SK-N-SH (cell line): ENCODE results near the gene ALDH1L1. TPM values are rescaled to one million over a fixed set of nuclear protein-coding genes. Genes with fewer than 3 reads are reported as not detected.

ENCODE experiments used
- CTCF ChIA-PET: fragments of 300-600, 350-600 bp; formaldehyde crosslinking; extraction: SDS; loops from one replicate; lab custom pipeline; 2021; lab: Yijun Ruan, JAX
- POLR2A ChIA-PET: fragments of 350-600 bp; sonication (Branson Sonifier 250); formaldehyde crosslinking; extraction: SDS; loops from one replicate; lab custom pipeline; 2020; ENCODE audit warnings: antibody characterized with exemption, inconsistent platforms; lab: Yijun Ruan, JAX
- DNase-seq: peaks from one replicate; pipeline ENCODE4 v3.0.0; 2012
- H2AFZ ChIP-seq: fragments of 200-600 bp; sonication (generic); 2 replicates; pipeline ENCODE4 v1.8.1; 2016; ENCODE audit warnings: antibody characterized with exemption, mild to moderate bottlenecking, low read depth
- H3F3A ChIP-seq: fragments of 200-600 bp; sonication (generic); replicated peaks from 2 replicates; pipeline ENCODE3; 2016; ENCODE audit warnings: antibody characterized with exemption, mild to moderate bottlenecking; ENCODE audit not compliant: insufficient read depth
- H3K27ac ChIP-seq, 2 experiments: fragments of 200-500 bp in 1 of 2; fragments of 200-600 bp in 1 of 2; sonication (Bioruptor generic) in 1 of 2; sonication (generic), shearing (Covaris generic) in 1 of 2; 2 replicates each; pipeline versions ENCODE4 v1.5.1 to v1.6.1; 2014 to 2016; ENCODE audit warnings: low read depth in 2 of 2, inconsistent platforms in 1 of 2, low read length in 1 of 2, mild to moderate bottlenecking in 1 of 2, mixed read lengths in 1 of 2
- H3K27me3 ChIP-seq: fragments of 200-600 bp; sonication (generic), shearing (Covaris generic); 2 replicates; pipeline ENCODE4 v1.6.1; 2016; ENCODE audit warnings: mixed run types; ENCODE audit not compliant: insufficient read depth
- H3K36me3 ChIP-seq, 2 experiments: fragments of 200-500 bp in 1 of 2; fragments of 200-600 bp in 1 of 2; sonication (Bioruptor generic) in 1 of 2; sonication (generic) in 1 of 2; replicated peaks in 1 of 2; 2 replicates each; pipeline versions ENCODE3 to v1.5.1; 2014 to 2016; ENCODE audit warnings: low read length in 1 of 2, mild to moderate bottlenecking in 1 of 2; ENCODE audit not compliant: insufficient read depth in 2 of 2, control insufficient read depth in 1 of 2
- H3K4me1 ChIP-seq, 2 experiments: fragments of 200-500 bp in 1 of 2; fragments of 200-600 bp in 1 of 2; sonication (Bioruptor generic) in 1 of 2; sonication (generic), shearing (Covaris generic) in 1 of 2; 2 replicates each; pipeline versions ENCODE4 v1.5.1 to v1.6.1; 2014 to 2016; ENCODE audit warnings: low read depth in 1 of 2, low read length in 1 of 2, mixed run types in 1 of 2; ENCODE audit not compliant: insufficient read depth in 2 of 2, control insufficient read depth in 1 of 2
- H3K4me2 ChIP-seq: fragments of 200-600 bp; sonication (generic), shearing (Covaris generic); 2 replicates; pipeline ENCODE4 v1.6.1; 2017; ENCODE audit warnings: mixed run types
- H3K4me3 ChIP-seq, 2 experiments: fragments of 200-500 bp in 1 of 2; fragments of 200-600 bp in 1 of 2; sonication (Bioruptor generic) in 1 of 2; sonication (generic), shearing (Covaris generic) in 1 of 2; 2 replicates each; pipeline versions ENCODE4 v1.5.1 to v1.8.1; 2014 to 2016; ENCODE audit warnings: low read depth in 2 of 2, inconsistent platforms in 1 of 2, low read length in 1 of 2, mild to moderate bottlenecking in 1 of 2, mixed read lengths in 1 of 2, moderate library complexity in 1 of 2
- H3K79me2 ChIP-seq: fragments of 200-600 bp; sonication (generic); 2 replicates; pipeline ENCODE4 v1.8.1; 2017; ENCODE audit warnings: mild to moderate bottlenecking; ENCODE audit not compliant: insufficient read depth
- H3K9ac ChIP-seq: fragments of 200-600 bp; sonication (generic); 2 replicates; pipeline ENCODE4 v1.6.1; 2017; ENCODE audit warnings: mixed run types
- H3K9me2 ChIP-seq: fragments of 200-600 bp; sonication (generic); 2 replicates; pipeline ENCODE4 v1.6.1; 2017; ENCODE audit warnings: mixed run types
- H3K9me3 ChIP-seq: fragments of 200-600 bp; sonication (generic); 2 replicates; pipeline ENCODE4 v1.6.1; 2017; ENCODE audit warnings: mixed run types, mild to moderate bottlenecking, moderate library complexity
- H4K20me1 ChIP-seq: fragments of 200-600 bp; sonication (generic); 2 replicates; pipeline ENCODE4 v1.6.1; 2017; ENCODE audit warnings: mild to moderate bottlenecking, mixed run types; ENCODE audit not compliant: insufficient read depth
- CTCF ChIP-seq: fragments of 200-600 bp; sonication (generic); IDR thresholded peaks from 2 replicates; pipeline ENCODE4 v1.6.1; 2017; ENCODE audit warnings: antibody characterized with exemption, mild to moderate bottlenecking, moderate library complexity
- EP300 ChIP-seq, 2 experiments: IDR thresholded peaks; 2 replicates each; pipeline versions ENCODE4 v1.4.0 to v1.6.1; 2012; ENCODE audit warnings: borderline replicate concordance in 1 of 2, low read depth in 1 of 2, low read length in 1 of 2
- FOXJ3 ChIP-seq: sonication (generic); formaldehyde crosslinking; IDR thresholded peaks from 2 replicates; pipeline ENCODE4 v1.5.1; 2020; ENCODE audit warnings: mild to moderate bottlenecking, missing genetic modification reagents
- FOXM1 ChIP-seq: IDR thresholded peaks from 2 replicates; pipeline ENCODE4 v1.4.0; 2012; ENCODE audit warnings: low read depth, mild to moderate bottlenecking
- GABPA ChIP-seq: IDR thresholded peaks from 2 replicates; pipeline ENCODE4 v1.4.0; 2012; ENCODE audit warnings: low read depth, mild to moderate bottlenecking
- GATA2 ChIP-seq: sonication (generic); formaldehyde crosslinking; IDR thresholded peaks from 2 replicates; pipeline ENCODE4 v1.5.0; 2020; ENCODE audit warnings: mild to moderate bottlenecking, missing genetic modification reagents
- JUND ChIP-seq: IDR thresholded peaks from 2 replicates; pipeline ENCODE4 v1.4.0; 2012
- MAX ChIP-seq: IDR thresholded peaks from 2 replicates; pipeline ENCODE4 v1.4.0; 2012; ENCODE audit warnings: low read depth
- MEF2A ChIP-seq: IDR thresholded peaks from 2 replicates; pipeline ENCODE4 v1.4.0; 2012; ENCODE audit warnings: low read depth, borderline replicate concordance
- PBX3 ChIP-seq: IDR thresholded peaks from 2 replicates; pipeline ENCODE4; 2012
- RAD21 ChIP-seq: IDR thresholded peaks from 2 replicates; pipeline ENCODE4 v1.6.1; 2012; ENCODE audit warnings: mild to moderate bottlenecking, low read length
- RCOR1 ChIP-seq: fragments of 150-350 bp; IDR thresholded peaks from 2 replicates; pipeline ENCODE4 v1.6.1; 2017; ENCODE audit warnings: antibody characterized with exemption, low read length
- RXRA ChIP-seq: IDR thresholded peaks from 2 replicates; pipeline ENCODE4 v1.4.0; 2012; ENCODE audit warnings: low read depth, mild to moderate bottlenecking, borderline replicate concordance
- SIN3A ChIP-seq: IDR thresholded peaks from 2 replicates; pipeline ENCODE4 v1.6.1; 2012; ENCODE audit warnings: low read depth, mild to moderate bottlenecking, low read length, moderate library complexity, borderline replicate concordance
- TAF1 ChIP-seq: IDR thresholded peaks from 2 replicates; pipeline ENCODE4 v1.6.1; 2012; ENCODE audit warnings: low read depth, mild to moderate bottlenecking, low read length, moderate library complexity, borderline replicate concordance
- TEAD4 ChIP-seq: IDR thresholded peaks from 2 replicates; pipeline ENCODE4 v1.4.0; 2012; ENCODE audit warnings: mild to moderate bottlenecking, borderline replicate concordance; ENCODE audit not compliant: insufficient read depth
- WGBS: methylation state at CpG from one replicate; pipeline ENCODE4 v1.1.6; 2017; ENCODE audit warnings: low lambda C conversion rate; 5-methylcytosine and 5-hydroxymethylcytosine counted together
- polyA plus RNA-seq, 3 experiments: library from polyadenylated mRNA; depleted of rRNA; stranded (reverse); fragments of >200 nt; gene quantifications; 2 replicates each; pipeline ENCODE4 v1.2.3, GENCODE V29; 2012
- TF ChIP-seq, protein P1 (sequence below): IDR thresholded peaks from 2 replicates; pipeline ENCODE4 v1.4.0; 2012; ENCODE audit warnings: low read depth, borderline replicate concordance

ALDH1L1 gene
- polyA plus RNA-seq, 1 of the 3 experiments (the other 2 are of a cell fraction), result not detected

- Histone ChIP-seq H4K20me1 (no peaks in the 10 kb centered on the region), H3K27me3 (no peaks in the 10 kb centered on the region), H3K36me3 (no peaks in the 10 kb centered on the region), H3K9ac (no peak overlapping the region)
- POLR2A ChIA-PET, result no interaction called here
- 75% methylated on average over 8 of the region's 9 CpGs for WGBS
- CTCF ChIA-PET, result interaction anchor here (0.8 to 3.3 kb wide), 9 partner anchors 8 to 359 kb away, joined by 3 to 60 read pairs (median 5); partner anchors contain the start of gene ZXDC
- TF ChIP-seq PBX3, result no peak
- no peak for TF ChIP-seq MEF2A
- no peak for TF ChIP-seq FOXM1
- no peak for TF ChIP-seq TEAD4
- no peak for TF ChIP-seq RAD21
- TF ChIP-seq RCOR1, result no peak
- TF ChIP-seq MAX, result no peak
- TF ChIP-seq EP300 (IDR thresholded peaks at IDR 0.05; ENCODE audit: borderline replicate concordance in 1 of 2, low read depth in 1 of 2, low read length in 1 of 2), result no peak
- TF ChIP-seq FOXJ3, result no peak
- no peak for TF ChIP-seq RXRA
- no peak for TF ChIP-seq CTCF
- TF ChIP-seq SIN3A, result no peak
- TF ChIP-seq, protein P1, sequence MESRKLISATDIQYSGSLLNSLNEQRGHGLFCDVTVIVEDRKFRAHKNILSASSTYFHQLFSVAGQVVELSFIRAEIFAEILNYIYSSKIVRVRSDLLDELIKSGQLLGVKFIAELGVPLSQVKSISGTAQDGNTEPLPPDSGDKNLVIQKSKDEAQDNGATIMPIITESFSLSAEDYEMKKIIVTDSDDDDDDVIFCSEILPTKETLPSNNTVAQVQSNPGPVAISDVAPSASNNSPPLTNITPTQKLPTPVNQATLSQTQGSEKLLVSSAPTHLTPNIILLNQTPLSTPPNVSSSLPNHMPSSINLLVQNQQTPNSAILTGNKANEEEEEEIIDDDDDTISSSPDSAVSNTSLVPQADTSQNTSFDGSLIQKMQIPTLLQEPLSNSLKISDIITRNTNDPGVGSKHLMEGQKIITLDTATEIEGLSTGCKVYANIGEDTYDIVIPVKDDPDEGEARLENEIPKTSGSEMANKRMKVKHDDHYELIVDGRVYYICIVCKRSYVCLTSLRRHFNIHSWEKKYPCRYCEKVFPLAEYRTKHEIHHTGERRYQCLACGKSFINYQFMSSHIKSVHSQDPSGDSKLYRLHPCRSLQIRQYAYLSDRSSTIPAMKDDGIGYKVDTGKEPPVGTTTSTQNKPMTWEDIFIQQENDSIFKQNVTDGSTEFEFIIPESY, result no peak
- TF ChIP-seq GABPA, result no peak
- no peak for TF ChIP-seq TAF1
- no peak for TF ChIP-seq GATA2 (CRISPR knock-in tag)
- TF ChIP-seq JUND, result no peak
- TF ChIP-seq, all 33 proteins: peak for 0
- H2AFZ ChIP-seq, result no peak overlapping the region
- no peak overlapping the region for H3K4me3 ChIP-seq
- H3F3A ChIP-seq, result no peaks in the 10 kb centered on the region
- no peaks in the 10 kb centered on the region for H3K9me3 ChIP-seq
- H3K9me2 ChIP-seq, result no peaks in the 10 kb centered on the region
- DNase-seq, result no peak
- no peak overlapping the region for H3K4me2 ChIP-seq
- no peaks in the 10 kb centered on the region for H3K79me2 ChIP-seq
- H3K27ac ChIP-seq, result no peak overlapping the region
- H3K4me1 ChIP-seq, result peaks cover 0 to 25% of the 10 kb centered on the region in 2 experiments; a peak in 1 of 4 replicates
These were observed 55.5 kb downstream of the ALDH1L1 start for GRCh38 chr3:126124896-126125295.
